DND-41 (cell line): ENCODE measurements around the gene VAX1.
"Not testable (repeated sequence)": the region's sequence is repeated elsewhere in the genome, so short reads cannot be mapped to it uniquely, and the experiment has no call there.

Experiments used
- ATAC-seq: fragments of 200-7000 bp; cut with Tn5 transposase; 3 replicates; pipeline ENCODE4 v1.9.1; 2021; ENCODE audit warnings: low read depth; ENCODE audit not compliant: insufficient read depth
- DNase-seq: peaks from one replicate; pipeline ENCODE4 v3.0.0-alpha.2; 2020
- H2AFZ ChIP-seq: 2 replicates; pipeline ENCODE4 v1.6.0; 2012; ENCODE audit warnings: low read depth, low read length
- H3K27ac ChIP-seq: 2 replicates; pipeline ENCODE4 v1.5.1; 2012; ENCODE audit warnings: low read length, inconsistent platforms
- H3K27me3 ChIP-seq: fragments of 200-600 bp; sonication (generic); 2 replicates; pipeline ENCODE4 v1.6.0; 2012; ENCODE audit warnings: low read length, mild to moderate bottlenecking, inconsistent platforms; ENCODE audit not compliant: insufficient read depth, poor library complexity
- H3K36me3 ChIP-seq: 2 replicates; pipeline ENCODE4 v1.5.1; 2012; ENCODE audit warnings: low read length, inconsistent platforms; ENCODE audit not compliant: insufficient read depth
- H3K4me1 ChIP-seq: 2 replicates; pipeline ENCODE4 v1.5.1; 2012; ENCODE audit warnings: mild to moderate bottlenecking, low read length; ENCODE audit not compliant: insufficient read depth
- H3K4me2 ChIP-seq: 2 replicates; pipeline ENCODE4 v1.6.0; 2012; ENCODE audit warnings: mild to moderate bottlenecking, moderate library complexity, low read length, inconsistent platforms; ENCODE audit not compliant: insufficient read depth
- H3K4me3 ChIP-seq, 2 experiments: fragments of 200-600 bp in 1 of 2; shearing (Covaris generic) in 1 of 2; 2 replicates each; pipeline ENCODE4 v1.5.1; 2012 to 2016; ENCODE audit warnings: inconsistent platforms in 2 of 2, low read length in 2 of 2, mild to moderate bottlenecking in 2 of 2, low read depth in 1 of 2, moderate library complexity in 1 of 2
- H3K79me2 ChIP-seq: 2 replicates; pipeline ENCODE4 v1.6.0; 2012; ENCODE audit warnings: low read length, inconsistent platforms; ENCODE audit not compliant: insufficient read depth
- H3K9ac ChIP-seq: 2 replicates; pipeline ENCODE4 v1.6.0; 2012; ENCODE audit warnings: low read depth, mild to moderate bottlenecking, inconsistent platforms, low read length, moderate library complexity
- H3K9me3 ChIP-seq: 2 replicates; pipeline ENCODE4 v1.5.1; 2012; ENCODE audit warnings: low read length, moderate library complexity, mild to moderate bottlenecking, inconsistent platforms; ENCODE audit not compliant: insufficient read depth, severe bottlenecking
- H4K20me1 ChIP-seq: 2 replicates; pipeline ENCODE4 v1.6.0; 2012; ENCODE audit warnings: low read length; ENCODE audit not compliant: insufficient read depth
- CTCF ChIP-seq: IDR thresholded peaks from 2 replicates; pipeline ENCODE4 v1.5.1; 2012; ENCODE audit warnings: borderline replicate concordance, low read length, moderate library complexity, mild to moderate bottlenecking; ENCODE audit not compliant: poor library complexity, severe bottlenecking; ENCODE audit errors: extremely low read depth
- EZH2 ChIP-seq: IDR thresholded peaks from 3 replicates; pipeline ENCODE4 v1.6.1; 2012; ENCODE audit warnings: borderline replicate concordance, low read depth, mild to moderate bottlenecking, moderate library complexity, low read length, inconsistent platforms; ENCODE audit not compliant: severe bottlenecking

VAX1 gene

DNA sequence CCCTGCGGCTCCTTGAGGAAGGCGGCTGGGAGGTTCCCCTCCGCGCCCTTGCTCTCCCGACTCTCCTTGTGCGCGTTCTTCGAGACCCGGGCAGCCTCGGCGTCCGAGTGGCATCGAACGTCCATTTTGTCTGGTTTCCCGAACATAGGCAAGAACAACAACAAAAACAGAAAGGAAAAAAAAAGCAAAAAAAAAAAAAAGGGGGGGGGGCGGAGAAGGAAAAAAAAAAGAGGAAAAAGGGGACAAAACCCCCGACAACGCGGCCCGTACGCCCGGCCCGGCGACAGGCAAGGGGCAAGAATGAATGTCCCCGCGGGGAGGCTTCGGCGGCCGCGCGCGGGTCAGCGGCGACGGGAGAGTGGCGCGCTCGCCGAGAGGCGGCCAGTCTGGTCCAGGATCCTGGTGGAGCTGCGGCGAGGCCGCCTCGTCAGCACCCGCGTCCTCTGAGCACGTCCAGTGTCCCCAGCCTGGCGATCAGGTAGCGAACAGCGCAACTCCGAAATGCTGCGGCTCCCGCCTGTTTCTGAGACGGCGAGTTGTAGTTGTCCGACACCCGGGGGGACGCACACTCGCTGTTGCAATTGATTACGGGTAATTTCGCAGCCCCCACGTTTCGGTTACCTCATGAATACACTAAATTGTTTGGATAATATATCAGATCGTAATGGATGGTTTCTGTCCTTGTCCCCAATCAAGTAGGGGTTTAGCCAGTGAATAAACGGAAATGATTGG lies at the start of gene VAX1:
Gene VAX1 (minus strand): TSS at position 360 of the 732 bp plus-strand sequence. CDS start 214 bp downstream, at position 146.
- no peak within 1 kb of the TSS for H3K9ac ChIP-seq
- no peak within 1 kb of the TSS for H3K27ac ChIP-seq
- no peak within 1 kb of the TSS for H3K4me2 ChIP-seq
- peaks cover 7% of the 10 kb centered on the region for H3K9me3 ChIP-seq
- ATAC-seq (no peak), DNase-seq (no peak)
- H3K27me3 ChIP-seq: no peaks in the 10 kb centered on the region
- no peaks in the 10 kb centered on the region for H4K20me1 ChIP-seq
- H3K4me3 ChIP-seq: no peak within 1 kb of the TSS
- no peak within 1 kb of the TSS for H2AFZ ChIP-seq
- no peaks in the 10 kb centered on the region for H3K36me3 ChIP-seq
- no peaks in the 10 kb centered on the region for H3K4me1 ChIP-seq
- no peaks in the 10 kb centered on the region for H3K79me2 ChIP-seq
- TF ChIP-seq CTCF: no peak
- no peak for TF ChIP-seq EZH2

- Histone ChIP-seq H3K4me2 (no peak overlapping the region), H2AFZ (0 out of 2 replicates have a peak overlapping the region, but pooled peaks have one; percentile 22), H3K4me1 (no peaks in the 10 kb centered on the region), H3K36me3 (no peaks in the 10 kb centered on the region), H3K27ac (no peak overlapping the region), H3K27me3 (no peaks in the 10 kb centered on the region), H3K9me3 (peaks cover 9% of the 10 kb centered on the region), H3K4me3 (no peak overlapping the region), H4K20me1 (no peaks in the 10 kb centered on the region), H3K9ac (no peak overlapping the region), H3K79me2 (no peaks in the 10 kb centered on the region)
- no peak for TF ChIP-seq EZH2
- TF ChIP-seq CTCF: no peak
- ATAC-seq: peak; percentile 47; the same call in 1 of the 3 replicates
- no peak for DNase-seq
Measured at GRCh38 chr10:117186832-117187615, 49.0 kb upstream of the VAX1 start.

GRCh38 chr10:117185817-117186216 lies 47.7 kb upstream of the VAX1 start:
- not testable (repeated sequence) for H3K4me3 ChIP-seq, H3K4me1 ChIP-seq, H3K79me2 ChIP-seq, H3K9ac ChIP-seq, H2AFZ ChIP-seq, H3K9me3 ChIP-seq, H3K27ac ChIP-seq, H3K27me3 ChIP-seq, H3K4me2 ChIP-seq, DNase-seq, H3K36me3 ChIP-seq, ATAC-seq, H4K20me1 ChIP-seq

DNA sequence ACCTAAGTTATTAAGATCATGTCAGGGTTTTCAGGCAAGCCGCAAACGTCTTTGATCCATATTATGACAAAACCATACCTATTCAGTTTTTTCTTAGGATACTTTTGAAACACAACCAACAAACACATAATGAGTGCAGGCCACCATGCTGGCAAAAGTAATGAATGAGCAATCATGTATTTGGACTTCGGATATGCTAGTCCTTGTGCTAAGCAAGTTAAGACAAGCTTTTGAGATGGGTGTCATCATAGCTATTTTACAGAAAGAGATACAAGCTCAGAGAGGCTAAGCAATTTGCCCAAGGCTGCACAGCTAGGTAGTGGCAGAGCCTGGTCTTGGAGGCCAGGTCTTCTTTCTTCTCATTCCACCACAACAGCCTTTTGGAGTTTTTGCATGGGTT lies 46.8 kb upstream of the VAX1 start:
- Histone ChIP-seq H3K9me3 (peaks cover 9% of the 10 kb centered on the region), H3K36me3 (no peaks in the 10 kb centered on the region), H3K9ac (no peak overlapping the region), H4K20me1 (no peaks in the 10 kb centered on the region), H3K4me2 (no peak overlapping the region), H3K4me3 (no peak overlapping the region), H2AFZ (no peak overlapping the region), H3K27ac (no peak overlapping the region), H3K79me2 (no peaks in the 10 kb centered on the region), H3K27me3 (no peaks in the 10 kb centered on the region), H3K4me1 (no peaks in the 10 kb centered on the region)
- DNase-seq (no peak), ATAC-seq (no peak)
- TF ChIP-seq CTCF (no peak), EZH2 (no peak)
